HEK293 (cell line): ENCODE measurements around the gene ATF2.

ENCODE experiments used
- CTCF ChIA-PET: fragments of 350-600 bp; formaldehyde crosslinking; extraction: SDS; loops from one replicate; lab custom pipeline; 2021; ENCODE audit warnings: antibody characterized with exemption; lab: Yijun Ruan, JAX
- POLR2A ChIA-PET: fragments of 300-600 bp; formaldehyde crosslinking; extraction: SDS; loops from one replicate; lab custom pipeline; 2020; ENCODE audit warnings: antibody characterized with exemption, inconsistent platforms; lab: Yijun Ruan, JAX
- H3K27ac ChIP-seq: fragments of 200-500 bp; sonication (Bioruptor generic); 2 replicates; pipeline ENCODE4 v1.5.1; 2014; ENCODE audit warnings: low read depth, low read length, control low read depth, inconsistent platforms; ENCODE audit errors: extremely low read depth
- H3K36me3 ChIP-seq, 2 experiments: fragments of 200-500 bp in 1 of 2; sonication (Bioruptor generic) in 1 of 2; 1 replicate in 1 of 2; 2 replicates in 1 of 2; pipeline ENCODE4 v1.5.1; 2014 to 2017; ENCODE audit warnings: inconsistent platforms in 2 of 2, low read length in 2 of 2; ENCODE audit not compliant: control insufficient read depth in 2 of 2, insufficient read depth in 1 of 2
- H3K4me1 ChIP-seq: fragments of 200-500 bp; sonication (Bioruptor generic); 2 replicates; pipeline ENCODE4 v1.5.1; 2014; ENCODE audit warnings: mild to moderate bottlenecking, low read length, inconsistent platforms; ENCODE audit not compliant: control insufficient read depth, insufficient read depth
- H3K4me3 ChIP-seq: 2 replicates; pipeline ENCODE4 v1.5.1; 2011; ENCODE audit warnings: low read depth, mild to moderate bottlenecking, control low read depth, low read length, moderate library complexity
- H3K9me3 ChIP-seq: fragments of 200-500 bp; sonication (Bioruptor generic); 2 replicates; pipeline ENCODE4 v1.5.1; 2014; ENCODE audit warnings: low read depth, low read length, inconsistent platforms; ENCODE audit not compliant: control insufficient read depth, insufficient read depth
- GLI2 ChIP-seq: fragments of 450-650 bp; formaldehyde crosslinking; IDR thresholded peaks from 2 replicates; pipeline ENCODE4; 2017; ENCODE audit warnings: missing biosample characterization, missing genetic modification characterization, low read depth, borderline replicate concordance
- IKZF3 ChIP-seq: fragments of 450-650 bp; IDR thresholded peaks from 2 replicates; pipeline ENCODE4 v1.5.0; 2018; ENCODE audit warnings: missing biosample characterization, mild to moderate bottlenecking, missing genetic modification characterization, moderate library complexity
- KLF8 ChIP-seq: fragments of 450-650 bp; formaldehyde crosslinking; IDR thresholded peaks from 2 replicates; pipeline ENCODE4 v1.5.1; 2016; ENCODE audit warnings: missing biosample characterization, missing genetic modification characterization
- SCRT1 ChIP-seq: fragments of 450-650 bp; formaldehyde crosslinking; IDR thresholded peaks from 2 replicates; pipeline ENCODE4 v1.5.1; 2016; ENCODE audit warnings: missing biosample characterization, missing genetic modification characterization, borderline replicate concordance
- TRIM28 ChIP-seq: IDR thresholded peaks from 2 replicates; pipeline ENCODE4 v1.6.1; 2011; ENCODE audit warnings: low read length, control low read depth, borderline replicate concordance
- ZEB2 ChIP-seq: fragments of 450-650 bp; formaldehyde crosslinking; IDR thresholded peaks from 2 replicates; pipeline ENCODE4 v1.5.1; 2016; ENCODE audit warnings: missing biosample characterization, missing genetic modification characterization
- ZFHX2 ChIP-seq: fragments of 450-650 bp; formaldehyde crosslinking; conservative IDR thresholded peaks from 2 replicates; pipeline ENCODE4 v1.5.1; 2016; ENCODE audit warnings: missing biosample characterization, missing genetic modification characterization
- ZFP3 ChIP-seq: fragments of 450-650 bp; formaldehyde crosslinking; IDR thresholded peaks from 2 replicates; pipeline ENCODE4 v1.5.1; 2016; ENCODE audit warnings: low read depth, missing biosample characterization, missing genetic modification characterization
- ZFP37 ChIP-seq: fragments of 450-650 bp; formaldehyde crosslinking; IDR thresholded peaks from 2 replicates; pipeline ENCODE4 v1.5.1; 2016; ENCODE audit warnings: missing biosample characterization, missing genetic modification characterization
- ZNF19 ChIP-seq: fragments of 450-650 bp; formaldehyde crosslinking; IDR thresholded peaks from 2 replicates; pipeline ENCODE4; 2016; ENCODE audit warnings: missing biosample characterization, missing genetic modification characterization, low read depth
- ZNF292 ChIP-seq: fragments of 450-650 bp; formaldehyde crosslinking; IDR thresholded peaks from 2 replicates; pipeline ENCODE4 v1.5.1; 2016; ENCODE audit warnings: low read depth, missing biosample characterization, missing genetic modification characterization, borderline replicate concordance
- ZNF426 ChIP-seq: fragments of 450-650 bp; formaldehyde crosslinking; IDR thresholded peaks from 2 replicates; pipeline ENCODE4 v1.5.1; 2017; ENCODE audit warnings: missing biosample characterization, missing genetic modification characterization, mild to moderate bottlenecking, inconsistent platforms, moderate library complexity
- ZNF433 ChIP-seq: fragments of 450-650 bp; formaldehyde crosslinking; IDR thresholded peaks from 2 replicates; pipeline ENCODE4 v1.5.1; 2016; ENCODE audit warnings: missing biosample characterization, missing genetic modification characterization, low read depth
- ZNF513 ChIP-seq: fragments of 450-650 bp; IDR thresholded peaks from 2 replicates; pipeline ENCODE4 v1.5.1; 2018; ENCODE audit warnings: missing biosample characterization, missing genetic modification characterization
- ZNF555 ChIP-seq: fragments of 450-650 bp; formaldehyde crosslinking; conservative IDR thresholded peaks from 2 replicates; pipeline ENCODE4 v1.5.1; 2017; ENCODE audit warnings: missing biosample characterization, mild to moderate bottlenecking, missing genetic modification characterization, inconsistent platforms
- ZNF560 ChIP-seq: fragments of 450-650 bp; formaldehyde crosslinking; IDR thresholded peaks from 2 replicates; pipeline ENCODE4 v1.5.1; 2017; ENCODE audit warnings: missing biosample characterization, missing genetic modification characterization, borderline replicate concordance
- ZNF571 ChIP-seq: fragments of 450-650 bp; formaldehyde crosslinking; IDR thresholded peaks from 2 replicates; pipeline ENCODE4 v1.5.0; 2017; ENCODE audit warnings: missing biosample characterization, missing genetic modification characterization
- ZNF639 ChIP-seq: fragments of 450-650 bp; formaldehyde crosslinking; IDR thresholded peaks from 2 replicates; pipeline ENCODE4 v1.5.1; 2016; ENCODE audit warnings: missing biosample characterization, missing genetic modification characterization
- ZNF692 ChIP-seq: fragments of 450-650 bp; formaldehyde crosslinking; IDR thresholded peaks from 2 replicates; pipeline ENCODE4 v1.5.1; 2016; ENCODE audit warnings: missing biosample characterization, missing genetic modification characterization
- ZNF768 ChIP-seq: fragments of 450-650 bp; formaldehyde crosslinking; IDR thresholded peaks from 2 replicates; pipeline ENCODE4 v1.5.1; 2018; ENCODE audit warnings: missing biosample characterization, mild to moderate bottlenecking, missing genetic modification characterization
- ZSCAN4 ChIP-seq: fragments of 450-650 bp; formaldehyde crosslinking; IDR thresholded peaks from 2 replicates; pipeline ENCODE4 v1.5.1; 2017; ENCODE audit warnings: missing biosample characterization, missing genetic modification characterization
- TF ChIP-seq, protein P1 (sequence below): fragments of 450-650 bp; formaldehyde crosslinking; IDR thresholded peaks from 2 replicates; pipeline ENCODE4 v1.5.1; 2016; ENCODE audit warnings: missing biosample characterization, missing genetic modification characterization
- TF ChIP-seq, protein P2 (sequence below): fragments of 450-650 bp; formaldehyde crosslinking; conservative IDR thresholded peaks from 2 replicates; pipeline ENCODE4 v1.5.1; 2016; ENCODE audit warnings: low read depth, missing biosample characterization, missing genetic modification characterization

ATF2 gene

GRCh38 chr2:175195012-175195411 lies 27.0 kb upstream of the ATF2 start:
- CTCF ChIA-PET: interaction anchor here (0.6 to 1.0 kb wide), 2 partner anchors 9 to 470 kb away, joined by 3 to 6 read pairs; no protein-coding TSS in a partner anchor
- TF ChIP-seq ZNF571 (no peak), ZNF292 (no peak), ZSCAN4 (tag by site-specific recombination) (no peak), KLF8 (no peak), ZNF768 (no peak), ZNF555 (tag by site-specific recombination) (no peak), ZNF560 (no peak), IKZF3 (tag by site-specific recombination) (no peak), ZFHX2 (tag by site-specific recombination) (no peak), GLI2 (tag by site-specific recombination) (no peak), ZNF513 (tag by site-specific recombination) (no peak), ZNF426 (tag by site-specific recombination) (no peak), ZNF639 (tag by site-specific recombination) (no peak), TRIM28 (no peak)
- TF ChIP-seq, protein P1, sequence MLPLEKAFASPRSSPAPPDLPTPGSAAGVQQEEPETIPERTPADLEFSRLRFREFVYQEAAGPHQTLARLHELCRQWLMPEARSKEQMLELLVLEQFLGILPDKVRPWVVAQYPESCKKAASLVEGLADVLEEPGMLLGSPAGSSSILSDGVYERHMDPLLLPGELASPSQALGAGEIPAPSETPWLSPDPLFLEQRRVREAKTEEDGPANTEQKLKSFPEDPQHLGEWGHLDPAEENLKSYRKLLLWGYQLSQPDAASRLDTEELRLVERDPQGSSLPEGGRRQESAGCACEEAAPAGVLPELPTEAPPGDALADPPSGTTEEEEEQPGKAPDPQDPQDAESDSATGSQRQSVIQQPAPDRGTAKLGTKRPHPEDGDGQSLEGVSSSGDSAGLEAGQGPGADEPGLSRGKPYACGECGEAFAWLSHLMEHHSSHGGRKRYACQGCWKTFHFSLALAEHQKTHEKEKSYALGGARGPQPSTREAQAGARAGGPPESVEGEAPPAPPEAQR: no peak
- no peaks in the 10 kb centered on the region for H3K36me3 ChIP-seq
- no peak overlapping the region for H3K27ac ChIP-seq
- H3K4me3 ChIP-seq: no peak overlapping the region
- H3K9me3 ChIP-seq: no peaks in the 10 kb centered on the region
- no peaks in the 10 kb centered on the region for H3K4me1 ChIP-seq
- POLR2A ChIA-PET: no interaction called here

GRCh38 chr2:175188761-175189160 lies 20.8 kb upstream of the ATF2 start:
- ChIA-PET POLR2A (no interaction called here), CTCF (interaction anchor here (0.9 kb wide), 1 partner anchor 15 kb away, joined by 3 read pairs; no protein-coding TSS in a partner anchor)
- Histone ChIP-seq H3K4me1 (no peaks in the 10 kb centered on the region), H3K27ac (no peak overlapping the region), H3K36me3 (no peaks in the 10 kb centered on the region), H3K4me3 (no peak overlapping the region), H3K9me3 (no peaks in the 10 kb centered on the region)
- TF ChIP-seq ZNF692 (tag by site-specific recombination) (no peak), SCRT1 (tag by site-specific recombination) (no peak), ZFHX2 (tag by site-specific recombination) (no peak), ZNF433 (tag by site-specific recombination) (no peak), ZNF768 (no peak), ZFP37 (tag by site-specific recombination) (no peak), ZFP3 (tag by site-specific recombination) (no peak), ZNF19 (no peak), ZEB2 (tag by site-specific recombination) (no peak)
- TF ChIP-seq, protein P2, sequence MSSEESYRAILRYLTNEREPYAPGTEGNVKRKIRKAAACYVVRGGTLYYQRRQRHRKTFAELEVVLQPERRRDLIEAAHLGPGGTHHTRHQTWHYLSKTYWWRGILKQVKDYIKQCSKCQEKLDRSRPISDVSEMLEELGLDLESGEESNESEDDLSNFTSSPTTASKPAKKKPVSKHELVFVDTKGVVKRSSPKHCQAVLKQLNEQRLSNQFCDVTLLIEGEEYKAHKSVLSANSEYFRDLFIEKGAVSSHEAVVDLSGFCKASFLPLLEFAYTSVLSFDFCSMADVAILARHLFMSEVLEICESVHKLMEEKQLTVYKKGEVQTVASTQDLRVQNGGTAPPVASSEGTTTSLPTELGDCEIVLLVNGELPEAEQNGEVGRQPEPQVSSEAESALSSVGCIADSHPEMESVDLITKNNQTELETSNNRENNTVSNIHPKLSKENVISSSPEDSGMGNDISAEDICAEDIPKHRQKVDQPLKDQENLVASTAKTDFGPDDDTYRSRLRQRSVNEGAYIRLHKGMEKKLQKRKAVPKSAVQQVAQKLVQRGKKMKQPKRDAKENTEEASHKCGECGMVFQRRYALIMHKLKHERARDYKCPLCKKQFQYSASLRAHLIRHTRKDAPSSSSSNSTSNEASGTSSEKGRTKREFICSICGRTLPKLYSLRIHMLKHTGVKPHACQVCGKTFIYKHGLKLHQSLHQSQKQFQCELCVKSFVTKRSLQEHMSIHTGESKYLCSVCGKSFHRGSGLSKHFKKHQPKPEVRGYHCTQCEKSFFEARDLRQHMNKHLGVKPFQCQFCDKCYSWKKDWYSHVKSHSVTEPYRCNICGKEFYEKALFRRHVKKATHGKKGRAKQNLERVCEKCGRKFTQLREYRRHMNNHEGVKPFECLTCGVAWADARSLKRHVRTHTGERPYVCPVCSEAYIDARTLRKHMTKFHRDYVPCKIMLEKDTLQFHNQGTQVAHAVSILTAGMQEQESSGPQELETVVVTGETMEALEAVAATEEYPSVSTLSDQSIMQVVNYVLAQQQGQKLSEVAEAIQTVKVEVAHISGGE: no peak
